Kidney tubule cell (primary cell): ENCODE data around the gene ELF4.

Source experiments
- DNase-seq: peaks from one replicate; pipeline ENCODE4 v3.0.0-alpha.2; 2018; ENCODE audit warnings: low spot score

Gene ELF4

GRCh38 chrX:130047416-130047815 lies 62.9 kb downstream of the ELF4 start:
- no peak for DNase-seq

- no peak for DNase-seq
These were observed 70.5 kb downstream of the ELF4 start for GRCh38 chrX:130039847-130040246.

- no peak for DNase-seq
These were observed 76.1 kb downstream of the ELF4 start for GRCh38 chrX:130034178-130034577.

- no peak for DNase-seq
These were observed 77.7 kb downstream of the ELF4 start for GRCh38 chrX:130032552-130032951.

GRCh38 chrX:130030826-130031225 lies 79.5 kb downstream of the ELF4 start:
- DNase-seq: no peak

GRCh38 chrX:130028196-130028595 lies 82.1 kb downstream of the ELF4 start:
- peak; percentile 39 for DNase-seq

GRCh38 chrX:130027569-130027968 lies 82.7 kb downstream of the ELF4 start:
- no peak for DNase-seq

GRCh38 chrX:130025256-130025655 lies 85.0 kb downstream of the ELF4 start:
- no peak for DNase-seq

GRCh38 chrX:130024127-130024526 lies 86.2 kb downstream of the ELF4 start:
- peak; percentile 81 for DNase-seq

GRCh38 chrX:130020661-130021324 lies 89.5 kb downstream of the ELF4 start:
- DNase-seq: no peak

GRCh38 chrX:130018143-130018542 lies 92.2 kb downstream of the ELF4 start:
- no peak for DNase-seq

- no peak for DNase-seq
These were observed 95.1 kb downstream of the ELF4 start for GRCh38 chrX:130015181-130015580.
